ENCODE data around the gene PCDH9. TPM values are rescaled to one million over a fixed set of nuclear protein-coding genes. Genes with fewer than 3 reads are reported as not detected.

The PCDH9 gene
- total and polyA plus RNA-seq, 2 experiments from 2014 or later: 0.31 to 0.52 TPM

DNA sequence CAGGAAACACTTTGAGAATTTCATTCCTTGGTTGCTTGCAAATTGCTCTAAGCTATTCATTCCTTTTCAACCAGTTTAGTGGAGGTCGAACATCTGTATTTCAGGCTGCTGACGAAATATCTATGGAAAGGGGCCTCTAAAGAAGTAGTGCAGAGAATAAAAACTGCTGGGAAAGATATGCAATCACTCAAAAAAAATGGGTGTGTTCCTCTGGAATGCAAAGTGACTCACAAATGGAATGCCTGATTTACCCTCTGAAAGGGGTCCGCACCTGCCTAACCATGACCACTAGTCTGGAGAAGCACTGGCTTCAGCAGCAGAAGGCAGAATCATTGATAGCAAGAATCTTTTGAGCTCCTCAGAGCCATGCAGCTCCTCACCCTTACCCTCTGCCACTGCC is 129.4 kb downstream of the PCDH9 start:
- Histone ChIP-seq H3K9me2 (ENCODE audit: insufficient read depth) (no peaks in the 10 kb centered on the region), H4K20me1 (replicated peaks; ENCODE audit: insufficient read depth) (no peaks in the 10 kb centered on the region), H3K27me3 (ENCODE audit: insufficient read depth) (no peaks in the 10 kb centered on the region), H3K4me2 (no peak overlapping the region), H2AFZ (peak overlapping the region; percentile 4; the same call in 1 of the 2 replicates), H3K36me3 (ENCODE audit: insufficient read depth) (no peaks in the 10 kb centered on the region), H3K4me3 (no peak overlapping the region), H3F3A (replicated peaks; ENCODE audit: low read depth) (no peaks in the 10 kb centered on the region), H3K27ac (ENCODE audit: low read depth) (no peak overlapping the region), H3K4me1 (ENCODE audit: insufficient read depth) (no peaks in the 10 kb centered on the region), H3K79me2 (replicated peaks; ENCODE audit: insufficient read depth) (no peaks in the 10 kb centered on the region)
- Mint-ChIP-seq H3K4me3 (no peak overlapping the region), H3K9me3 (no peaks in the 10 kb centered on the region), H3K36me3 (ENCODE audit: low read depth) (no peaks in the 10 kb centered on the region), H3K27ac (0 out of 2 replicates have a peak overlapping the region, but pooled peaks have one; percentile 21), H3K4me1 (peaks cover 4% of the 10 kb centered on the region; the same call in 1 of the 3 replicates), H3K27me3 (ENCODE audit: insufficient read depth, low read depth, poor library complexity) (no peaks in the 10 kb centered on the region)
- TF ChIP-seq EZH2phosphoT487 (IDR thresholded peaks at IDR 0.05; ENCODE audit: unreplicated experiment): no peak
- TF ChIP-seq, protein P1, sequence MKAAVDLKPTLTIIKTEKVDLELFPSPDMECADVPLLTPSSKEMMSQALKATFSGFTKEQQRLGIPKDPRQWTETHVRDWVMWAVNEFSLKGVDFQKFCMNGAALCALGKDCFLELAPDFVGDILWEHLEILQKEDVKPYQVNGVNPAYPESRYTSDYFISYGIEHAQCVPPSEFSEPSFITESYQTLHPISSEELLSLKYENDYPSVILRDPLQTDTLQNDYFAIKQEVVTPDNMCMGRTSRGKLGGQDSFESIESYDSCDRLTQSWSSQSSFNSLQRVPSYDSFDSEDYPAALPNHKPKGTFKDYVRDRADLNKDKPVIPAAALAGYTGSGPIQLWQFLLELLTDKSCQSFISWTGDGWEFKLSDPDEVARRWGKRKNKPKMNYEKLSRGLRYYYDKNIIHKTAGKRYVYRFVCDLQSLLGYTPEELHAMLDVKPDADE (IDR thresholded peaks at IDR 0.05): no peak
- TF ChIP-seq CTCF (conservative IDR thresholded peaks at IDR 0.05; ENCODE audit: low read depth in 2 of 2): no peak
- TF ChIP-seq POLR2AphosphoS5 (IDR thresholded peaks at IDR 0.05; ENCODE audit: low read depth): no peak
- ATAC-seq (peak; percentile 55), DNase-seq (ENCODE audit: low spot score) (peak; percentile 31)

DNA sequence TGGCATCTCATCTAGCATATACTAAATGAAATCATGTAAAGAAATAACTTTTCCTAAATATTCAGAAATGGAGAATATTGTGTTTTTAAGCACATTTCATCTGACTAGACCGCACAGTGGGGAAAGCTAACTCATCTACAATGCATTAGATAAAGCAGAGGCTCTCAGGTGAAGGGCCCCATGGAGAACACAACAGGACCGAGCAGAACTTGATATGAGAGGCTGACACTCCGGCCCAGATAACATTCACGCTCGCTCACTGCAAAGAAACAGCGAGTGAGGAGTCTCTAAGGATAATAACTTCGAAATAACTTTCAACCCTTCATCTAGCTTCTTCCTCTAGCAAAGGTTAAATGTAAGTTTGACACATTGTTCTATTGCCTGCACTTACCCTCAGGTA is 130.6 kb downstream of the PCDH9 start:
- no peaks in the 10 kb centered on the region for H3K27me3 ChIP-seq (ENCODE audit: insufficient read depth)
- no peak for ATAC-seq
- H3K4me1 Mint-ChIP-seq: peaks cover 4% of the 10 kb centered on the region; the same call in 1 of the 3 replicates
- no peak overlapping the region for H3K27ac ChIP-seq (ENCODE audit: low read depth)
- H3K27me3 Mint-ChIP-seq (ENCODE audit: insufficient read depth, low read depth, poor library complexity): no peaks in the 10 kb centered on the region
- no peaks in the 10 kb centered on the region for H3F3A ChIP-seq (replicated peaks; ENCODE audit: low read depth)
- no peaks in the 10 kb centered on the region for H3K9me2 ChIP-seq (ENCODE audit: insufficient read depth)
- H3K36me3 Mint-ChIP-seq (ENCODE audit: low read depth): no peaks in the 10 kb centered on the region
- no peak overlapping the region for H2AFZ ChIP-seq
- H3K4me3 Mint-ChIP-seq: no peak overlapping the region
- H3K4me3 ChIP-seq: no peak overlapping the region
- H3K36me3 ChIP-seq (ENCODE audit: insufficient read depth): no peaks in the 10 kb centered on the region
- H3K4me2 ChIP-seq: no peak overlapping the region
- H3K27ac Mint-ChIP-seq: no peak overlapping the region
- no peaks in the 10 kb centered on the region for H3K79me2 ChIP-seq (replicated peaks; ENCODE audit: insufficient read depth)
- H4K20me1 ChIP-seq (replicated peaks; ENCODE audit: insufficient read depth): no peaks in the 10 kb centered on the region
- H3K9me3 Mint-ChIP-seq: no peaks in the 10 kb centered on the region
- no peaks in the 10 kb centered on the region for H3K4me1 ChIP-seq (ENCODE audit: insufficient read depth)
- no peak for DNase-seq (ENCODE audit: low spot score)
- TF ChIP-seq JUNB (IDR thresholded peaks at IDR 0.05; ENCODE audit: unreplicated experiment): no peak
- TF ChIP-seq EZH2 (IDR thresholded peaks at IDR 0.05; ENCODE audit: low read depth, unreplicated experiment): no peak
- no peak for TF ChIP-seq POLR2AphosphoS5 (IDR thresholded peaks at IDR 0.05; ENCODE audit: low read depth)
- no peak for TF ChIP-seq EZH2phosphoT487 (IDR thresholded peaks at IDR 0.05; ENCODE audit: unreplicated experiment)
- TF ChIP-seq, protein P2, sequence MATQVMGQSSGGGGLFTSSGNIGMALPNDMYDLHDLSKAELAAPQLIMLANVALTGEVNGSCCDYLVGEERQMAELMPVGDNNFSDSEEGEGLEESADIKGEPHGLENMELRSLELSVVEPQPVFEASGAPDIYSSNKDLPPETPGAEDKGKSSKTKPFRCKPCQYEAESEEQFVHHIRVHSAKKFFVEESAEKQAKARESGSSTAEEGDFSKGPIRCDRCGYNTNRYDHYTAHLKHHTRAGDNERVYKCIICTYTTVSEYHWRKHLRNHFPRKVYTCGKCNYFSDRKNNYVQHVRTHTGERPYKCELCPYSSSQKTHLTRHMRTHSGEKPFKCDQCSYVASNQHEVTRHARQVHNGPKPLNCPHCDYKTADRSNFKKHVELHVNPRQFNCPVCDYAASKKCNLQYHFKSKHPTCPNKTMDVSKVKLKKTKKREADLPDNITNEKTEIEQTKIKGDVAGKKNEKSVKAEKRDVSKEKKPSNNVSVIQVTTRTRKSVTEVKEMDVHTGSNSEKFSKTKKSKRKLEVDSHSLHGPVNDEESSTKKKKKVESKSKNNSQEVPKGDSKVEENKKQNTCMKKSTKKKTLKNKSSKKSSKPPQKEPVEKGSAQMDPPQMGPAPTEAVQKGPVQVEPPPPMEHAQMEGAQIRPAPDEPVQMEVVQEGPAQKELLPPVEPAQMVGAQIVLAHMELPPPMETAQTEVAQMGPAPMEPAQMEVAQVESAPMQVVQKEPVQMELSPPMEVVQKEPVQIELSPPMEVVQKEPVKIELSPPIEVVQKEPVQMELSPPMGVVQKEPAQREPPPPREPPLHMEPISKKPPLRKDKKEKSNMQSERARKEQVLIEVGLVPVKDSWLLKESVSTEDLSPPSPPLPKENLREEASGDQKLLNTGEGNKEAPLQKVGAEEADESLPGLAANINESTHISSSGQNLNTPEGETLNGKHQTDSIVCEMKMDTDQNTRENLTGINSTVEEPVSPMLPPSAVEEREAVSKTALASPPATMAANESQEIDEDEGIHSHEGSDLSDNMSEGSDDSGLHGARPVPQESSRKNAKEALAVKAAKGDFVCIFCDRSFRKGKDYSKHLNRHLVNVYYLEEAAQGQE (IDR thresholded peaks at IDR 0.05; ENCODE audit: unreplicated experiment): no peak
- TF ChIP-seq, protein P1 (IDR thresholded peaks at IDR 0.05): no peak
- no peak for TF ChIP-seq ZNF114 (CRISPR knock-in tag; IDR thresholded peaks at IDR 0.05)
- TF ChIP-seq NANOG (IDR thresholded peaks at IDR 0.05; ENCODE audit: borderline replicate concordance): no peak
- no peak for TF ChIP-seq CREB1 (CRISPR knock-in tag; IDR thresholded peaks at IDR 0.05; ENCODE audit: low read depth)

Measured in GM23338 (cell line).